RCC 7860 (cell line): ENCODE measurements around the gene HM13.
"Not testable (repeated sequence)": the region's sequence is repeated elsewhere in the genome, so short reads cannot be mapped to it uniquely, and the experiment has no call there.

Experiments used
- DNase-seq: peaks from one replicate; pipeline ENCODE4 v3.0.0-alpha.2; 2015; ENCODE audit warnings: low spot score
- FAIRE-seq: peaks from 2 replicates; lab custom pipeline; 2012; peaks lifted over from hg19 to GRCh38; lab: Jason Lieb, UNC

The HM13 gene

GRCh38 chr20:31497838-31498540, 16.3 kb upstream of the HM13 start:
- DNase-seq (no peak), FAIRE-seq (no peak)

DNA sequence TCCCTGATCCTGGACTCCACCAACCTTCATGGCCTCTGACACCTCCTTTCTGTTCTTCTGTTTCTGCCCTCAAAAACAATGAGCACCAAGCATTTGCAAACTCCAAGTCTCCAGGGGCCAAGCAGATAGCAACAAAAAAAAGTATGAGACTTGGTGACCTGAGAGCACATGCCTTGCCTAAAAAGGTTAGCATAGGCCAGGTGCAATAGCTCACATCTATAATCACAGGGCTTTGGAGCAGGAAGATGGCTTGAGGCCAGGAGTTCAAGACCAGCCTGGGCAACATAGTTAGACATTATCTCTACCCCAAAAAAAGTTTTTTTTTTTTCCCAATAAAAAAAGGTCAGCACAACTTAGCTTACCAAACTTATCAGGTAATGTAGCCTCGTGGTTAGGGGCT, 13.7 kb upstream of the HM13 start:
- no peak for FAIRE-seq

DNA sequence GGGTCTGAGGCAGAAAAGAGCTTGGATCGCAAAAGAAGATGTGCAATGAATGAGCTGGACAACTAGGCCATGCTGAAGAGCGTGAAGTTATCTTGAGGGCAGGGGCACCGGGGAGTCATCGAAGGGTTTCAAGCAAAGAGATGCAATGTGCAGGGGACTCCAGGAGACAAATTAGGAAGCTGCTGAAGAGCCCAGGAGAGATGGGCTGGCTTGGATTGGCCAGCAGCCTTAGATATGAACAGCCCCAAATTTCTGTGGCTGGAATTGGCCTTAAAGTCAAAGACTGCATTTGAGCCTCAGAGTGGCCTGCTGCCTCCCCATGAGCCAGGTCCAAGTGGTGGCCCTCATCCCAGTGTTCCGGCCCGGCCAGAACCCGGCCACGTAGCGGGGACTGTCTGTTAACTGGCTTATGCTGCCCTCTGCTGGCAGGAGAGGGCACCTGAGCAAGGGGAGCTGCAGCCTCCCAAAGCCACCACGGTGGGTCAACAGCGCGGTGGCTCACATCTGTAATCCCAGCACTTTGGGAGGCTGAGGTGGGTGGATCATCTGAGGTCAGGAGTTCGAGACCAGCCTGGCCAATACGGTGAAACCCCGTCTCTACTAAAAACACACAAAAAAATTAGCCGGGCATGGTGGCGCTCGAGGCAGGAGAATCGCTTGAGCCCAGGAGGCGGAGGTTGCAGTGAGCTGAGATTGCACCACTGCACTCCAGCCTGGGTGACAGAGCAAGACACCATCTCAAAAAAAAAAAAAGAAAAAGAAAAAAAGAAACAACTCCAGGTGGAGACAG, 11.2 kb upstream of the HM13 start:
- FAIRE-seq = not testable (repeated sequence)
- DNase-seq = peak; percentile 67

More for the DNA sequence above, 13.7 kb upstream of the HM13 start:
- no peak for DNase-seq

- peak; percentile 77 for DNase-seq
- peak; percentile 79 for FAIRE-seq
These were observed 8.3 kb upstream of the HM13 start for GRCh38 chr20:31505903-31506302.

DNA sequence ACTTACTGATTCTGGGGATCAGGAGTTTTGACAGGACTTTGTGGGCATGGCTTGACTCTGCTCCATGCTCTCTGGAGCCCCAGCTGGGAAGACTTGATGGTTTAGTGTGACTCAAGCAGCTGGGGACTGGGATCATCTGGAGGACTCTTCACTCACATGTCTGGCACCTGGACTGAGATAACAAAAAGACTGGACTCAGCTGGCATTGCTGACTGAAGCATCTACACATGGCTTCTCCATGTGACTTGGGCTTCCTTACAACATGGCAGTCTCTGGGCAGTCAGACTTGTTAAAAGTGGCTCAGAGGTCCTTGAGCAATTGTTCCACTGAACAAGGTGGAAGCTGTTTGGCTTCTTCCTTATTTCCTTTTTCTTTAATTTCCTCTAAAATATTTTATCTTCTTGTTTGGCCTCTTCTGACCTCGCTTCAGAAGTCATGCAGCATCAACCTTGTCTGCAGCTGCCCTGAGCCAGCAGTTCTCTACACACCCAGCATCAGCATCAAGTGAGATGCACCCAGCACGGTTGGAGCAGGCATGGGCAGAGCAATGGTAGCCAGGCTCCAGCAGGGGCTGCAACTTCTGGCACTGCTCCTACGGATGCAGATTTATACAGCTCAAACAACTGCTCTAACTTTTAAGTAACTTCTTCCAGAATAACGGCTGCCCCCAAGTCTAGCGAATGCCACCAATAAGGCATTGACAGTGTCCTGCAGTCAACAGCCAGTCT, 5.6 kb upstream of the HM13 start:
- no peak for FAIRE-seq
- DNase-seq = no peak

DNA sequence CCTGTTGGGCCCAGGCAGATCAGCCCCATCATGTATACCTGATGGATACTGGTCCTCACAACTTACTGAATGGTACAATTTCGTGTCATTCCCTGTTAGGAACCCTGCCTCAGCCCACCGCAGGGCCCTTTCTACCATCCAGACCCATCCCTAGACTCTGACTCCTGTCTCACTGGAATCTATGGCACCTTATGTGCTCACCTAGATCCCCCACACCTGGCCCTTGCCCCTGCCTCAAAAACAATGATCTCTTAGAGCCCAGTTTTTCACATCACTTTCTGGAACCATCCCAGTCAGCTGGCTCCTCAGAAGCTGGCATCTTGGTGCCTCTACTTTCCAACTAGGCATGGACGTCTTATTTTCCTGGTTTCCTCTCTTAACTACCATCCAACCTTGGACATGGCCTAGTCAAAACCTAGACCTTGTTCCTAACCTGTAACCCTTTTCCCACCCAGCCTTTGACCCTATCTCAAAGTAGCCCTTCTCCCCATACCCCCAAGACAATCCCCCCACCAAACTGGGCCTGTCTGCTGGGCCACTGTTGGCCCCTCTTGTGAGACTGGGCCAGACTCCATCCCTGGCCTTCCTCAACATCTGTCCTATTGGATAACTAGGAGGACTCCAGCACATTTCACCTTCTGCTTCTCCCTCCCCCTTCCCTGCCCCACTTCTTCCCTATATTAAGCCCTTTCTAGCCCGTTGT, 981 bp downstream of the HM13 start:
- DNase-seq (no peak), FAIRE-seq (no peak)

- no peak for DNase-seq
- no peak for FAIRE-seq
These were observed 1.5 kb downstream of the HM13 start for GRCh38 chr20:31515775-31516107.

DNA sequence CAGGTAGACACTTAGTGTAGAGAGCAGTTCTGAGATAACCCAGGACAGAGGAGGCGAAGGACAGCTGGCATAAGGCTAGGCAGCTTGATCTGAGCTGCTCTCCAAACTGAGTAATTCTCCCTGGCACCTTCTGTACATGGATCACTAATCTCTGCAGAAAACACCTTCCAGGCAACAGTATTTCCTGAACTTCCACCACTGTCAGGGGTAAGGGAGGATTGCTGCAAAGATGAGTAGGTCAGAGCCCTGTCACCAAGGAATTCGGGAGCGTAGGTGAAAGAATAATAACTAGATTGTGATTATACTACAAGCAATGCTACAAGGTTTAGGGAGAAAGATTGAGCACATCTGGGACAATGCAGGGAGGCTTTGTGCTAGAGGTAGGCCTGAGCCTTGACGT, 1.9 kb downstream of the HM13 start:
- DNase-seq = no peak
- FAIRE-seq = no peak

- FAIRE-seq (no peak), DNase-seq (no peak)
These were observed 2.4 kb downstream of the HM13 start for GRCh38 chr20:31516651-31517050.

DNA sequence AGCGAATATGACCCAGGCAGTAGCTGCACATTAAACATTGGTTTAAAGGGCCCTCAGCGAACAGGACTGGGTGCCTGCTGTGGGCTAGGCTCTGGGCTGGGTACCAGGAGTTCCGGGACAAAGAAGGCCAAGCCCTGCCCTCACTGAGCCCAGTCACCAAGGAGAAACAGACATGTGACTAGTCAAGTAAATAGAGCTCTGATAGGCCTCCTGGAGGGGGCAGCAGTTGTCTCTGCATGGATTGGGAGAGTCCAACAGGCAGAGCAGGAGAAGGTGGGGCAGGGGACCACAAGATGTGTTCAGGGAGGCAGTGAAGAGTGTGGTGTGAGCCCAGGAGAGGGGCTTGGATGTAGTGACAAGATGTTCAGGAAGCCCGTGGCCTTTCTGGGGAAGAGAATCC, 3.1 kb downstream of the HM13 start:
- DNase-seq (peak; percentile 71), FAIRE-seq (peak; percentile 44)

DNA sequence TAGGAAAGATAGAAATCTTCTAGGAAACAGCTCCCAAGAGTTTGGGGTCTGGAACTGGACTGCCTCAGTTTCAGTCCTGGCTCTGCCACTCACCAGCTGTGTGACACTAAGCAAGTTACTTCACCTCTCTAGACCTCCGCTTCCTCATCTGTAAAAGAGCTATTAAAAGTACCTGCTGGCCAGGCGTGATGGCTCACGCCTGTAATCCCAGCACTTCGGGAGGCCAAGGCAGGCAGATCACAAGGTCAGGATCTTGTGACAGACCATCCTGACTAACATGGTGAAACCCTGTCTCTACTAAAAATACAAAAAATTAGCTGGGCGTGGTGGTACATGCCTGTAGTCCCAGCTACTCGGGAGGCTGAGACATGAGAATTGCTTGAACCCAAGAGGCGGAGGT, 7.0 kb downstream of the HM13 start:
- DNase-seq, FAIRE-seq: not testable (repeated sequence)

- DNase-seq (no peak), FAIRE-seq (no peak)
These were observed 8.5 kb downstream of the HM13 start for GRCh38 chr20:31522731-31523130.

- DNase-seq (no peak), FAIRE-seq (no peak)
These were observed 9.4 kb downstream of the HM13 start for GRCh38 chr20:31523361-31524283.

GRCh38 chr20:31527266-31527665, 13.0 kb downstream of the HM13 start:
- no peak for FAIRE-seq
- no peak for DNase-seq

DNA sequence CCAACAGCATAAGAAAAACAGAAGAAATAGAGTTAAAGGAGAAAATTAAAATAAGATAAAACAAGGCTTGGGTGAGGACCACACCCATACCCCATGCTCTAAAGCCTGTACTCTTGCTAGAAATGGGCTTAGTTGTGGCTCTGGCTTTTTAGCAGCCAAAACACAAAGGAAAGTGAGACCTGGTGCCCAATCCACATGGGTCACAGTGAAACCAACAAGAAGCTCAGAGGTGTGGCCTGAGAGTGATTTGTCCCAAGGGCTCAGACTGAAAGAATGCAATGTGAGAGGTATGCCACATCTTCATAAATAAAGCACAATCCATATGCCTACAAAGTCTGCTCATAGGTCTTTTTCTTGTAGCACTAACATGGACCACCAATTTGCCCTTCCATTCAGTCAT, 21.1 kb downstream of the HM13 start:
- FAIRE-seq (no peak), DNase-seq (no peak)

GRCh38 chr20:31536575-31536974, 22.3 kb downstream of the HM13 start:
- no peak for DNase-seq
- no peak for FAIRE-seq

- FAIRE-seq = no peak
These were observed 23.1 kb downstream of the HM13 start for GRCh38 chr20:31537116-31537871.

GRCh38 chr20:31537890-31538289, 23.6 kb downstream of the HM13 start:
- DNase-seq (no peak), FAIRE-seq (no peak)

More at GRCh38 chr20:31537116-31537871, 23.1 kb downstream of the HM13 start:
- no peak for DNase-seq

DNA sequence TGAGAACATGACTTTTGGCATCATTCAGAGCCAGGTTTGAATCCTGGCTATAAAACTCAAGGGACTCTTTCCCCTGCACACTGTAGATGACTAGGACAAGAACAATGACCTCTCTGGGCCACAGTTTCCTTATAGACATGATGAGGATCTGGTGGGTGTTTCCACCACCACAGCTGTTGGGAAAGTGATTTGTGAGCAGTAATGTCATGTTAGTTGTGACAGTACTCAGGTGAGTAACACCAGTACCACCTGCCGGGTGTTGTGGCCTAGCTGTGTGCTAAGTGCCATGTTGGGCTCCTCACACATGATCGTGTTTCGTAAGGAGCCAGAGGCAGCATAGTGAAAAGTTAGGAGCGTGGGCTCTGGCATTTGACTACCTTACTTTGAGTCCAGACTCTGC, 24.1 kb downstream of the HM13 start:
- DNase-seq = no peak
- FAIRE-seq = no peak
